ENCODE results near the gene GORASP1.

The GORASP1 gene

GRCh38 chr3:39122813-39123212, 15.4 kb upstream of the GORASP1 start:
- no peak overlapping the region for H3K4me3 ChIP-seq (replicated peaks in 1 of 2; ENCODE audit: low read depth in 2 of 2, low read length in 2 of 2)
- TF ChIP-seq CTCF (IDR thresholded peaks at IDR 0.05; ENCODE audit: low read depth, low read length) = no peak
- DNase-seq (ENCODE audit: low read depth in 2 of 2) = no peak

GRCh38 chr3:39121621-39122020, 14.2 kb upstream of the GORASP1 start:
- DNase-seq (ENCODE audit: low read depth in 2 of 2) = no peak
- no peak overlapping the region for H3K4me3 ChIP-seq (replicated peaks in 1 of 2; ENCODE audit: low read depth in 2 of 2, low read length in 2 of 2)
- TF ChIP-seq CTCF (IDR thresholded peaks at IDR 0.05; ENCODE audit: low read depth, low read length) = no peak

GRCh38 chr3:39118931-39119660, 11.7 kb upstream of the GORASP1 start:
- TF ChIP-seq CTCF (IDR thresholded peaks at IDR 0.05; ENCODE audit: low read depth, low read length) = no peak
- no peak overlapping the region for H3K4me3 ChIP-seq (replicated peaks in 1 of 2; ENCODE audit: low read depth in 2 of 2, low read length in 2 of 2)

GRCh38 chr3:39118079-39118478, 10.7 kb upstream of the GORASP1 start:
- TF ChIP-seq CTCF (IDR thresholded peaks at IDR 0.05; ENCODE audit: low read depth, low read length) = no peak
- no peak for DNase-seq (ENCODE audit: low read depth in 2 of 2)
- H3K4me3 ChIP-seq (replicated peaks in 1 of 2; ENCODE audit: low read depth in 2 of 2, low read length in 2 of 2) = no peak overlapping the region

More at GRCh38 chr3:39118931-39119660, 11.7 kb upstream of the GORASP1 start:
- no peak for DNase-seq (ENCODE audit: low read depth in 2 of 2)

GRCh38 chr3:39115870-39116269, 8.4 kb upstream of the GORASP1 start:
- DNase-seq (ENCODE audit: low read depth in 2 of 2) = no peak
- H3K4me3 ChIP-seq (replicated peaks in 1 of 2; ENCODE audit: low read depth in 2 of 2, low read length in 2 of 2) = no peak overlapping the region
- TF ChIP-seq CTCF (IDR thresholded peaks at IDR 0.05; ENCODE audit: low read depth, low read length) = no peak

GRCh38 chr3:39114456-39114855, 7.0 kb upstream of the GORASP1 start:
- no peak overlapping the region for H3K4me3 ChIP-seq (replicated peaks in 1 of 2; ENCODE audit: low read depth in 2 of 2, low read length in 2 of 2)
- TF ChIP-seq CTCF (IDR thresholded peaks at IDR 0.05; ENCODE audit: low read depth, low read length) = no peak
- no peak for DNase-seq (ENCODE audit: low read depth in 2 of 2)

- no peak overlapping the region for H3K4me3 ChIP-seq (replicated peaks in 1 of 2; ENCODE audit: low read depth in 2 of 2, low read length in 2 of 2)
- TF ChIP-seq CTCF (IDR thresholded peaks at IDR 0.05; ENCODE audit: low read depth, low read length) = no peak
- no peak for DNase-seq (ENCODE audit: low read depth in 2 of 2)
Observed at GRCh38 chr3:39113291-39113690, 5.9 kb upstream of the GORASP1 start.
